ENCODE results near the gene ITPR2.

GRCh38 chr12:26319511-26319910 is 513.5 kb downstream of the ITPR2 start:
- TF ChIP-seq, protein P1, sequence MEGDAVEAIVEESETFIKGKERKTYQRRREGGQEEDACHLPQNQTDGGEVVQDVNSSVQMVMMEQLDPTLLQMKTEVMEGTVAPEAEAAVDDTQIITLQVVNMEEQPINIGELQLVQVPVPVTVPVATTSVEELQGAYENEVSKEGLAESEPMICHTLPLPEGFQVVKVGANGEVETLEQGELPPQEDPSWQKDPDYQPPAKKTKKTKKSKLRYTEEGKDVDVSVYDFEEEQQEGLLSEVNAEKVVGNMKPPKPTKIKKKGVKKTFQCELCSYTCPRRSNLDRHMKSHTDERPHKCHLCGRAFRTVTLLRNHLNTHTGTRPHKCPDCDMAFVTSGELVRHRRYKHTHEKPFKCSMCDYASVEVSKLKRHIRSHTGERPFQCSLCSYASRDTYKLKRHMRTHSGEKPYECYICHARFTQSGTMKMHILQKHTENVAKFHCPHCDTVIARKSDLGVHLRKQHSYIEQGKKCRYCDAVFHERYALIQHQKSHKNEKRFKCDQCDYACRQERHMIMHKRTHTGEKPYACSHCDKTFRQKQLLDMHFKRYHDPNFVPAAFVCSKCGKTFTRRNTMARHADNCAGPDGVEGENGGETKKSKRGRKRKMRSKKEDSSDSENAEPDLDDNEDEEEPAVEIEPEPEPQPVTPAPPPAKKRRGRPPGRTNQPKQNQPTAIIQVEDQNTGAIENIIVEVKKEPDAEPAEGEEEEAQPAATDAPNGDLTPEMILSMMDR (IDR thresholded peaks at IDR 0.05; ENCODE audit: control extremely low read depth in 1 of 3, insufficient read depth in 1 of 3, low read depth in 1 of 3, low read length in 3 of 3): no peak
- TF ChIP-seq CHD1 (IDR thresholded peaks at IDR 0.05; ENCODE audit: low read depth, low read length) (no peak), CHD2 (IDR thresholded peaks at IDR 0.05; ENCODE audit: low read length) (no peak)
